ENCODE results near the gene BRINP3.

The BRINP3 gene

GRCh38 chr1:190119683-190120082 lies 358.0 kb downstream of the BRINP3 start:
- H3K4me3 ChIP-seq (ENCODE audit: low read length), result no peak overlapping the region
- TF ChIP-seq ZNF274 (IDR thresholded peaks at IDR 0.05; ENCODE audit: low read depth, low read length), result no peak

GRCh38 chr1:190116921-190117320 lies 360.7 kb downstream of the BRINP3 start:
- TF ChIP-seq ZNF274 (IDR thresholded peaks at IDR 0.05; ENCODE audit: low read depth, low read length), result no peak
- no peak overlapping the region for H3K4me3 ChIP-seq (ENCODE audit: low read length)

- no peak overlapping the region for H3K4me3 ChIP-seq (ENCODE audit: low read length)
- no peak for TF ChIP-seq ZNF274 (IDR thresholded peaks at IDR 0.05; ENCODE audit: low read depth, low read length)
Observed at GRCh38 chr1:190104961-190105360, 372.7 kb downstream of the BRINP3 start.

GRCh38 chr1:190102757-190103326 lies 374.8 kb downstream of the BRINP3 start:
- TF ChIP-seq ZNF274 (IDR thresholded peaks at IDR 0.05; ENCODE audit: low read depth, low read length), result no peak
- no peak overlapping the region for H3K4me3 ChIP-seq (ENCODE audit: low read length)

- H3K4me3 ChIP-seq (ENCODE audit: low read length), result no peak overlapping the region
- TF ChIP-seq ZNF274 (IDR thresholded peaks at IDR 0.05; ENCODE audit: low read depth, low read length), result no peak
Observed at GRCh38 chr1:190101756-190102155, 375.9 kb downstream of the BRINP3 start.

- no peak for TF ChIP-seq ZNF274 (IDR thresholded peaks at IDR 0.05; ENCODE audit: low read depth, low read length)
- H3K4me3 ChIP-seq (ENCODE audit: low read length), result no peak overlapping the region
Observed at GRCh38 chr1:190098756-190099155, 378.9 kb downstream of the BRINP3 start.

GRCh38 chr1:190098107-190098506 lies 379.6 kb downstream of the BRINP3 start:
- H3K4me3 ChIP-seq (ENCODE audit: low read length), result no peak overlapping the region
- no peak for TF ChIP-seq ZNF274 (IDR thresholded peaks at IDR 0.05; ENCODE audit: low read depth, low read length)

GRCh38 chr1:190095596-190095995 lies 382.1 kb downstream of the BRINP3 start:
- TF ChIP-seq ZNF274 (IDR thresholded peaks at IDR 0.05; ENCODE audit: low read depth, low read length), result no peak
- H3K4me3 ChIP-seq (ENCODE audit: low read length), result no peak overlapping the region

- TF ChIP-seq ZNF274 (IDR thresholded peaks at IDR 0.05; ENCODE audit: low read depth, low read length), result no peak
- no peak overlapping the region for H3K4me3 ChIP-seq (ENCODE audit: low read length)
Observed at GRCh38 chr1:190084552-190084951, 393.1 kb downstream of the BRINP3 start.

GRCh38 chr1:190068304-190068703 lies 409.4 kb downstream of the BRINP3 start:
- H3K4me3 ChIP-seq (ENCODE audit: low read length), result no peak overlapping the region
- no peak for TF ChIP-seq ZNF274 (IDR thresholded peaks at IDR 0.05; ENCODE audit: low read depth, low read length)

GRCh38 chr1:190067592-190067991 lies 410.1 kb downstream of the BRINP3 start:
- H3K4me3 ChIP-seq (ENCODE audit: low read length), result no peak overlapping the region
- no peak for TF ChIP-seq ZNF274 (IDR thresholded peaks at IDR 0.05; ENCODE audit: low read depth, low read length)

- no peak overlapping the region for H3K4me3 ChIP-seq (ENCODE audit: low read length)
- no peak for TF ChIP-seq ZNF274 (IDR thresholded peaks at IDR 0.05; ENCODE audit: low read depth, low read length)
Observed at GRCh38 chr1:190066011-190066410, 411.7 kb downstream of the BRINP3 start.

- no peak for TF ChIP-seq ZNF274 (IDR thresholded peaks at IDR 0.05; ENCODE audit: low read depth, low read length)
- H3K4me3 ChIP-seq (ENCODE audit: low read length), result no peak overlapping the region
Observed at GRCh38 chr1:190049314-190049713, 428.4 kb downstream of the BRINP3 start.

All from GM08714 (cell line).